Stimulated activated CD4-positive, alpha-beta T cell treated with anti-CD3 and anti-CD28 coated beads, Interleukin-4, amount 100 ng/mL, for 24 hours (primary cell): ENCODE data around the gene CA11.

Experiments
- DNase-seq: peaks from one replicate; pipeline ENCODE4 v3.0.0-alpha.2; 2020

The CA11 gene

GRCh38 chr19:48611872-48612271 lies 34.1 kb downstream of the CA11 start:
- no peak for DNase-seq

- DNase-seq: no peak
These were observed 36.3 kb downstream of the CA11 start for GRCh38 chr19:48609571-48610108.

- peak; percentile 57 for DNase-seq
These were observed 37.2 kb downstream of the CA11 start for GRCh38 chr19:48608798-48609263.

- no peak for DNase-seq
These were observed 38.6 kb downstream of the CA11 start for GRCh38 chr19:48607359-48607755.

GRCh38 chr19:48606463-48607358 lies 39.3 kb downstream of the CA11 start, which contains the start of gene SPACA4:
Gene SPACA4 (plus strand): TSS chr19:48606742. CDS start chr19:48606979, 237 bp downstream.
- DNase-seq: no peak

GRCh38 chr19:48603850-48604249 lies 42.1 kb downstream of the CA11 start:
- DNase-seq: no peak

- no peak for DNase-seq
These were observed 42.5 kb downstream of the CA11 start for GRCh38 chr19:48603449-48603848.

- no peak for DNase-seq
These were observed 43.0 kb downstream of the CA11 start for GRCh38 chr19:48603001-48603400.

- no peak for DNase-seq
These were observed 45.1 kb downstream of the CA11 start for GRCh38 chr19:48600679-48601417.

GRCh38 chr19:48598996-48599700 lies 46.8 kb downstream of the CA11 start:
- DNase-seq: no peak

- DNase-seq: peak; percentile 51
These were observed 49.1 kb downstream of the CA11 start for GRCh38 chr19:48596679-48597465.

- DNase-seq: no peak
These were observed 49.8 kb downstream of the CA11 start for GRCh38 chr19:48596237-48596636.

- DNase-seq: no peak
These were observed 50.2 kb downstream of the CA11 start for GRCh38 chr19:48595833-48596232.

- no peak for DNase-seq
These were observed 50.8 kb downstream of the CA11 start for GRCh38 chr19:48595171-48595570.

- DNase-seq: no peak
These were observed 55.0 kb downstream of the CA11 start for GRCh38 chr19:48591021-48591420.

- DNase-seq: peak; percentile 87
These were observed 57.2 kb downstream of the CA11 start for GRCh38 chr19:48588670-48589401.
